Uterus (tissue), 2 donors: ENCODE results near the gene TRAPPC13.

Experiments used
- CTCF ChIP-seq, 4 experiments: fragments of 200-600 bp in 2 of 4; fragments of 450-650 bp in 2 of 4; sonication (generic) in 2 of 4; IDR thresholded peaks; one replicate each; pipeline ENCODE4 v1.5.1; 2016 to 2019; ENCODE audit warnings: antibody characterized with exemption in 4 of 4, mild to moderate bottlenecking in 2 of 4, moderate library complexity in 1 of 4
- POLR2A ChIP-seq, 2 donors: fragments of 450-650 bp; IDR thresholded peaks; one replicate each; pipeline ENCODE4 v1.6.1; 2016; ENCODE audit warnings: antibody characterized with exemption in 2 of 2, mild to moderate bottlenecking in 1 of 2, moderate library complexity in 1 of 2

- no peak for TF ChIP-seq CTCF (IDR thresholded peaks at IDR 0.05)
- TF ChIP-seq POLR2A (IDR thresholded peaks at IDR 0.05), result no peak
These were observed 12.4 kb upstream of the TRAPPC13 start for GRCh38 chr5:65612298-65612907.
